Middle frontal gyrus (tissue), 1 donor: ENCODE data around the gene PRKG1.
"Not testable (repeated sequence)": the region's sequence is repeated elsewhere in the genome, so short reads cannot be mapped to it uniquely, and the experiment has no call there.

Experiments used
- DNase-seq: peaks from one replicate; pipeline ENCODE4 v3.0.0-alpha.2; 2015; ENCODE audit warnings: low spot score; ENCODE audit errors: extremely low spot score

The PRKG1 gene

DNA sequence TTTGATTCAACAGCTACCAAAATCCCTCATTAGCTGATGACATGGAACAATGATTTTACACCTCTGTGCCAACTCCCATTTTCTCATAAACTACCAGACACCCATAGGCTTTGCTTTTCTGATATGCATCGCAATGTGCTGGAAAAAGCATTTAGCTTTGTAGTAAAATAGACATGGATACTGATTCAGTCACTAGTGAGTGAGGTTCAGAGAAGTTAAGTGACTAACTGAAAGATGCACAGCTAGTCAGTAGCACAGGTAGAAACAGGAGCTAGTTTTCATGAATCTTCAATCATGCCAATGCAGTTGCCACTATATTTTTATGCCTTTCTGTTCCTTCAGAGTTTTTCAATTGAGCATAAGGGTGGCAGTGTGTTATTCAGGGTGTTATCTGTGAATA, 38.7 kb downstream of the PRKG1 start:
- no peak for DNase-seq

- DNase-seq = no peak
These were observed 42.9 kb downstream of the PRKG1 start for GRCh38 chr10:51117053-51117660.

GRCh38 chr10:51117794-51118193, 43.5 kb downstream of the PRKG1 start:
- DNase-seq = no peak

GRCh38 chr10:51119441-51119840, 45.2 kb downstream of the PRKG1 start:
- DNase-seq = no peak

DNA sequence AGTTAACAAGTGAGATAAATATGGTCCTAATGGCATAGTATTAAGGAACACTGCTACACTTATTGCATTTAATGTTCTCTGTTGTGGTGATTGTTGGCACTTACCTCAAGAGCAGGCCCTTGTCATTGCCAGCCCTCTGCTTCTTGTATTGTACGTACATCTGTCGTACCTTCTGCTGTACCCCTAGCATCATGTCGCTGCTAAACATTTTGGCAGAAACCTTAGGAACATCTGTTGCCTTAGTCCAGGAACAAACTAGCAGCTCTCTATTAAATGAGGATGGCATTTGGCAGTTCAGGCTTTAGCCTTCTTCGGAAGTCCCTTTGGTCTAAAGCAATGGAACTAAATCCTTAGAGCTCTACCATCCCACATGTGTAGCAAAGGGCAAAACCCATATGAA, 47.6 kb downstream of the PRKG1 start:
- DNase-seq = no peak

DNA sequence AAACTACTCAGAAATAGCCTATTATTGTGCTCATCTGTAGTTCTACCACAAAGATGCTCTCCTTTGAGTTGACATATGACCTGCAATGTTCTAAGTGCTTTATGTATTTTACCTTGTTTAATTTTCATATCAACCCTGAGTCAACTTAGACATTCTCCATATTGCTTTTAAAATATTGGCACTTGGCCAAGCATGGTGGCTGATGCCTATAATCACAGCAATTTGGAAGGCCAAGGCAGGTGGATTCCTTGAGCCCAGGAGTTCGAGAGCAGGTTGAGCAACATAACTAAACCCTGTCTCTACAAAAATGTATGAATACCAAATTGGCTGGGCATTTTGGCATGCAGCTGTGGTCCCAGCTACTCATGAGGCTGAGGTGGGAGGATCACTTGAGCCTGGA, 50.6 kb downstream of the PRKG1 start:
- no peak for DNase-seq

- no peak for DNase-seq
These were observed 51.2 kb downstream of the PRKG1 start for GRCh38 chr10:51125518-51125917.

- DNase-seq = no peak
These were observed 55.8 kb downstream of the PRKG1 start for GRCh38 chr10:51129946-51130544.

DNA sequence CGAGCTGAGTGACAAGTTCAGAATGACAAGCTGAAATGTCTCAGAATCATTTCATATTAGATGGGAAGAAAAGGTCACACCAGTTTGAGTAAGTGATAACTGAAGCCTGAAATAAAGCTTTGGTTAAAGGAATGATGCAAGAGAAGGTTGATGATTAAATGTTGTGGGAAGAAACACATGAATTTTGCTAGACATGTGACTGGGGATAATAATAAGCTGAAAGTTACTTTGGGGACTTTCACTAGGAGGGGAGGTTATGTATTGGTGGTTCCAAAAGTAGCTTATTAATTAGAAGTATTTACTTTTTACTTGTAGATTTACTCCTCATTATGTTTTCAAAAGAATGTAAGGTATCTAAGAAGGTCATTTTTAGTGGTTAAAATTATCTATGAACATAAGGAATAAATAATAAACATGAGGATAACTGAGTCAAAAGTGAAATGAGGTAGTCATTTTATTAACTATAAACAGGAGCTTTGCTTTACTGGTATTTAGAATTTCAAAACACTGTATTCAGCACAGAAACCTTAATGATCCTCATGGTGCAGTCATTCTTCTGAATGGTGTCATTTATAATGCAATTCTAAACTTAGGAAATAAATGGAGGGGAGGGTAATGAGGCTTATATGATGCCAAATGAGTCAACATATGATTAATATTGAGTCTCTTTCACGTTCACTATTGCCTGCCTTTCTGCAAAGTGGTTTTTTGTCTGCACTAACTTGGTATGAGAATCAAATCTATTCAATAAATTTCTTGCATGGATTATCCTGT, 63.7 kb downstream of the PRKG1 start:
- DNase-seq = no peak

DNA sequence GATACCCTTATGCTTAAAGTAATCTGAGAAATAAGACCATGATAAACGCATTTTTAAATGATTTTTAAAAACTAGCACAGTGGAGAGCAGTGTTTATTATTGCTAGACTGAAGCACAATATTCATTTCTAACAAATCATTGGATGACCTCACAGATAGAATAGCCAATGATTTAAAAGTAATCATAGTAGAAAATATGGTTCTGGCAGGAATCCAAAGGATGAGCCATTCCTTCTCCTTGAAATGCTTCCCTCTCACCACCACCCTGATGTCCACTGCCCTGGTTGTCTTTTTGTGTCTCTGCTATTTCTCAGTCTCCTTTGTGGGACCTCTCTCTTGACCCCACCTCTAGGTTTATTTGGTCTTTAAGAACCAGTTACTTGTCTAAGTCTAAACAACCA, 64.9 kb downstream of the PRKG1 start:
- DNase-seq = no peak

DNA sequence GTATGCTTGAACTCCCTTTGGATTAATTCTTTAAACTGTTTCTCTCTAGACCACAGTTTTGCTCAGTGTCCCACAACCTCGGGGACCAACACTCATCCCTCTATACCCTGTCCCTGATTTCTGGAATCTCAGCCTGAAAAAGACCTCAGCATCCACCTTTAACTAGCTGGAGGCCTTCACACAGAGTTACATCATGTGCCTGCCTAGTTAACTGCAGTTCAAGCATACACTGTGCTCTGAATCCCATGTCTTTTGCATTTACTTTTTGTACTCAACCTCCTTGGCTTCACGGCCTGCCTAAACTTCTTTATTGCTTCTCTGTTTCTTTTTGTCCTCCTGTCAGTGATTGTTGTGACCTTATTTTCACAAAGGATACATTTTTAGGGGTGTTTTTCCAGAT, 66.7 kb downstream of the PRKG1 start:
- DNase-seq = no peak

DNA sequence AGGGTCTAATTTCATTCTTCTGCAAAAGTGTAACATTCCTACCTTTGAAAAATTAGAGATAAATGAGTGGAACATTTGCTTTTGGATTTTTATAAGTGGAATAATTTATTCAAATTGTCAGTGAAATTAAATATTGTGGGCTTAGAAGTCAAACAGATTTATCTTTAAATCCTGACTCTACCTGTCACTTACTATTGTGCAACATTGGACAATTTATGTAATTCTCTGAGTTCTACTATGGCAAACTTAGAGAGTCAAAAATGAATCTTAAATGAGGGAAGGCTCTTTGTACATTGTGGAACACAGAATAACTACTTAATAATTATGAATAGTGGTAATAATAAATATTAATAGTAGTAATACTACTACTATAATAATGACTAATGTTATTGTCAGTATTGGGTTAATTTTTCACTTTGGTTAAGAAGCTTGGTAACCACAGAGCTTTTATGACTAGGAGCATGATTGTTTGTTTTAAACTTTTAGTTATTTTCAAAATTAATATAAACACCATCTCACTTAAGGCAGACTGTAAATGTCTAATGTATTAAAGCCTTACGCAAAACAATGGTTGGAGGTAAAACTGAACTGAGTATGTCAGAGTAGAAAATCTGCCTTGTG, 70.0 kb downstream of the PRKG1 start:
- no peak for DNase-seq

GRCh38 chr10:51145375-51145774, 71.1 kb downstream of the PRKG1 start:
- DNase-seq = no peak

DNA sequence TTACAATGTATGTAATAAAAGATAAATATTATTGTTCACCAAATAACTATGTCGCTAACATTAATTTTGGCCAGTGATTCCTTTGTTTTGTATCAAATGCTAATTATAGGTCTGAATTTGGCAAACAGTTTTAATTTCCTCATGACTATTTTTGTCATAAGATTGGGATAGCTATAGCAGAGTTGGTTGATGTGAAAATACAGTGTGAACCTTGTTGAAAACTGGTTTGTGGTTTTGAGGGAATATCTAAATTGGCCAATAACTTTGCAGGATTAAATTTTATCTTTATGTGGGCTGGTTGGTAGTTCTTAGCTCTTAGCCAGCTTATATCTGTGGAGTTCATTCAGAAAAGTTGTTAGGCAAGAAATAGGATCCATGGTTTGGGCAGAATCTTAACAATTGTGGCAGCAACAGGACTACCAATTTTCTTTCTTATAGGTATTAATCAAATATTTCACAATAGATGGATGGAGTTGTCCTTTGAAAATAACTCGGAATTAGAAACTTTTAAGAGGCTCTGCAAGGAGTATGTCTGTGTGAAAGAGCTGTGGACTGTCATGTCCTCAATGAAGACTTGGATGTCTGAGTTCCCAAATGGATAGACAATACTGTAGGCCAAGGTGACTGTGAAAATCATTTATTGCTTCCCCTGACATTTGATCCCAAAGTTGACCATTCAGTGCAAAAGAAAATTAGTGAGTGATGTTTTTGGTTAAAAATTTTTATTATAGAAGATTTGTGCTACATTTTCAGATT, 73.5 kb downstream of the PRKG1 start:
- no peak for DNase-seq

DNA sequence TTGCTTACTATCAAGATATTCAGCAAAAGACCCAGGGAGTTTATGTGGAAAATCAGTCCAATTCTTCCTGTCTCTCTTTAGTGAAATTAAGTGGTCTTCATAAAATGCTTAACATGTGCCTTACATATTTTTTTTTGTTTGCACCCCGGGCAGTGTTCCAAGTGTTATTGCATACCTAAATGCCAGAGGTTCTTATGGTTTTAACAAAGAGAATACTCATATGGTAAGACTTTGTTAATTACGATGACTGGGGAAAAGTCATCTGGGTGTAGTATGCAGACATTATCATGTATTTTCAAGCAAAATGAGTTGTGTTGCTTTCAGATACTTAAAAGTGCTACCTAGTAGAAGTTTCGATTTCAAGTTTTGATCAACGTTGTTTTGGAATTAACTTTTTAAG, 82.6 kb downstream of the PRKG1 start:
- DNase-seq = no peak

DNA sequence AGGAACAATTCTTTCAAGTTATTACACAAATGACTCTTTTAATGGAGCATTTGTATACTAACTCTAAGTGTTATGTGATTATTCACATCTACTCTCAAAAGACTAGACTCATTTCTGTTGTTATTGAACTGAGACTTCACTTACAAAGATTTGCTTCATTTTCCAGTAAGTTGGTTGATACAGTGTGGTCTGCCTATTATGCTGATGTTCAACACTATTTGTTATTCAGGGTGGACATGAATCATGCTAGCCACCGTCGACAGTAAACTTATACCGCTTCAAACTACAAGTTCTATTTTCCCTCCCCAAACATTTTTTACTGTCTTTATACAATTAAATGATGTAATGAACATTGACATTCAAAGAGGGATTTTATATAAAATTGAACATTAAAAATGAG, 84.5 kb downstream of the PRKG1 start:
- no peak for DNase-seq

GRCh38 chr10:51159841-51160240, 85.6 kb downstream of the PRKG1 start:
- no peak for DNase-seq

DNA sequence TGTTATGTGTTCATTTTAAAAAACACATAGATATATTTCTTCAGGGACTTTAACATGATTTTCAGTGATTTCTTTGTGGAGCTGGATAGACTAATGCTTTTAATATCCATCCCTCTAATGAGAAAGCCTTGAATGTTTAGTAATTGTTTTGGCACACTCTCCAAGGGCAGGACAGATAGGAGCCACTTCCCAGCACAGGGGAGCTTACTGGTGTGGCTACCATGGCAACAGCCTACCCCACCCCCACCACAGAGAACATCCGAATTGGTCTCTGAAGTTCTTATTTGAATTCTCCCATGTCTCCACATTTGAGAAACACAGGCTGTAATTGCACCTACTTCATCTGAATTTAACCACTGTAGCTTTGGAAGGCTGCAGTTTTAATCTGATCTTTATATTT, 87.7 kb downstream of the PRKG1 start:
- DNase-seq = no peak

DNA sequence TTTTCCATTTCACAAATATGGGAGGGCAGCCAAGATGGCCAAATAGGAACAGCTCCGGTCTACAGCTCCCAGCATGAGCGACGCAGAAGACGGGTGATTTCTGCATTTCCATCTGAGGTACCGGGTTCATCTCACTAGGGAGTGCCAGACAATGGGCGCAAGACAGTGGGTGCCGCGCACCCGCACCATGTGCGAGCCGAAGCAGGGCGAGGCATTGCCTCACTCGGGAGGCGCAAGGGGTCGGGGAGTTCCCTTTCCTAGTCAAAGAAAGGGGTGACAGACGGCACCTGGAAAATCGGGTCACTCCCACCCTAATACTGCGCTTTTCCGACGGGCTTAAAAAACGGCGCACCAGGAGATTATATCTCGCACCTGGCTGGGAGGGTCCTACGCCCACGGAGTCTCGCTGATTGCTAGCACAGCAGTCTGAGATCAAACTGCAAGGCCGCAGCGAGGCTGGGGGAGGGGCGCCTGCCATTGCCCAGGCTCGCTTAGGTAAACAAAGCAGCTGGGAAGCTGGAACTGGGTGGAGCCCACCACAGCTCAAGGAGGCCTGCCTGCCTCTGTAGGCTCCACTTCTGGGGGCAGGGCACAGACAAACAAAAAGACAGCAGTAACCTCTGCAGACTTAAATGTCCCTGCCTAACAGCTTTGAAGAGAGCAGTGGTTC, 89.2 kb downstream of the PRKG1 start:
- not testable (repeated sequence) for DNase-seq

GRCh38 chr10:51168086-51168815, 94.0 kb downstream of the PRKG1 start:
- no peak for DNase-seq
